Bronchial epithelial cell (primary cell): ENCODE data around the gene CRABP2. TPM values are rescaled to one million over a fixed set of nuclear protein-coding genes. Genes with fewer than 3 reads are reported as not detected.

Experiments used
- DNase-seq: peaks from one replicate; pipeline ENCODE4 v3.0.0-alpha.2; 2010; ENCODE audit warnings: low read depth
- FAIRE-seq: peaks from 2 replicates; lab custom pipeline; 2011; peaks lifted over from hg19 to GRCh38; lab: Jason Lieb, UNC
- H3K27me3 ChIP-seq: 2 replicates; pipeline ENCODE4 v1.5.1; 2011; ENCODE audit warnings: low read length; ENCODE audit not compliant: control insufficient read depth, insufficient read depth
- H3K36me3 ChIP-seq: 2 replicates; pipeline ENCODE4 v1.5.1; 2011; ENCODE audit warnings: low read length; ENCODE audit not compliant: control insufficient read depth, insufficient read depth
- H3K4me3 ChIP-seq: 2 replicates; pipeline ENCODE4 v1.5.1; 2011; ENCODE audit warnings: mild to moderate bottlenecking, low read depth, low read length, control low read depth
- total RNA-seq: library from RNA; depleted of rRNA; stranded (reverse); fragments of >200 nt; gene quantifications from 2 replicates; pipeline ENCODE4 v1.2.1, GENCODE V29; 2014
- TF ChIP-seq, protein P1 (sequence below): IDR thresholded peaks from 2 replicates; pipeline ENCODE4 v1.5.1; 2011; ENCODE audit warnings: mild to moderate bottlenecking, moderate library complexity, low read length, control low read depth, inconsistent platforms; ENCODE audit not compliant: insufficient read depth, severe bottlenecking

Gene CRABP2
- total RNA-seq, 1 donor from 2014 or later = 5.3 TPM

DNA sequence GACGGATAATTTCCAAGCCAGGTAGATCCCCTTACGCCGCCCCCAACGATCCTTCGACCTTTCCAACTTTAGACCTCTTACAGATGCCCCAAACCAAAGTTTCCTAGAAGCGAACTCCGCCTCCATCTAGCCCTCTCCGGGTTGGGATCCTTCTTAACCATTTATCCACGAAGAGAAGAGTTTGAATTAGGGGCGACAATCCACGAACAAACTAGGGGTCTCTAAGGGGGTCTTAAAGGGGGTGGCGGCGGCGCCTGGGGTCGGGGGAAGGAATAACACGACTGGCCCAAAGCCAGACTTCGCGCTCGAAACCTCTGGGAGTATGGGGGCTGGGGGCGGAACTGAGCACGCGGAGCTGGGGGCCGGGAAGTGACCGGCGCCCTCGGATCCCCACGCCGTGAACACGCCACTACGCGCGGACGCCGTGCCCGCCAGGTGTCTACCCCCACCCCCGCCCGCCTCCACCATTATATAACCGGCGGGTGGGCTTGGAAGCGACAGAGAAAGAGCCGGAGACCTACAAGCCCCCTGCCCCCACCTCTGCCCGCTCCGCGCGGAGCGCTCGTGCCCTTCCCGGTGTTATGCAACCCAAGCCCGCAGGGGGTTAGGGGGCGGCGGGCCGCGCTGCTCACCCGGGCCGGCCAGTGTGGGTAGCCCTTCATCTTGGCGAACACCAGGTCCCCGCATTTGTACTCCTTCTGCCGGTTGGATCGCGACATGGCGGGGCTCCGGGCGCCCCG is 45.5 kb upstream of the CRABP2 start:
- Histone ChIP-seq H3K27me3 (no peaks in the 10 kb centered on the region), H3K36me3 (no peaks in the 10 kb centered on the region), H3K4me3 (peak overlapping the region; percentile 71)
- FAIRE-seq (no peak), DNase-seq (no peak)
- TF ChIP-seq, protein P1, sequence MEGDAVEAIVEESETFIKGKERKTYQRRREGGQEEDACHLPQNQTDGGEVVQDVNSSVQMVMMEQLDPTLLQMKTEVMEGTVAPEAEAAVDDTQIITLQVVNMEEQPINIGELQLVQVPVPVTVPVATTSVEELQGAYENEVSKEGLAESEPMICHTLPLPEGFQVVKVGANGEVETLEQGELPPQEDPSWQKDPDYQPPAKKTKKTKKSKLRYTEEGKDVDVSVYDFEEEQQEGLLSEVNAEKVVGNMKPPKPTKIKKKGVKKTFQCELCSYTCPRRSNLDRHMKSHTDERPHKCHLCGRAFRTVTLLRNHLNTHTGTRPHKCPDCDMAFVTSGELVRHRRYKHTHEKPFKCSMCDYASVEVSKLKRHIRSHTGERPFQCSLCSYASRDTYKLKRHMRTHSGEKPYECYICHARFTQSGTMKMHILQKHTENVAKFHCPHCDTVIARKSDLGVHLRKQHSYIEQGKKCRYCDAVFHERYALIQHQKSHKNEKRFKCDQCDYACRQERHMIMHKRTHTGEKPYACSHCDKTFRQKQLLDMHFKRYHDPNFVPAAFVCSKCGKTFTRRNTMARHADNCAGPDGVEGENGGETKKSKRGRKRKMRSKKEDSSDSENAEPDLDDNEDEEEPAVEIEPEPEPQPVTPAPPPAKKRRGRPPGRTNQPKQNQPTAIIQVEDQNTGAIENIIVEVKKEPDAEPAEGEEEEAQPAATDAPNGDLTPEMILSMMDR = no peak

DNA sequence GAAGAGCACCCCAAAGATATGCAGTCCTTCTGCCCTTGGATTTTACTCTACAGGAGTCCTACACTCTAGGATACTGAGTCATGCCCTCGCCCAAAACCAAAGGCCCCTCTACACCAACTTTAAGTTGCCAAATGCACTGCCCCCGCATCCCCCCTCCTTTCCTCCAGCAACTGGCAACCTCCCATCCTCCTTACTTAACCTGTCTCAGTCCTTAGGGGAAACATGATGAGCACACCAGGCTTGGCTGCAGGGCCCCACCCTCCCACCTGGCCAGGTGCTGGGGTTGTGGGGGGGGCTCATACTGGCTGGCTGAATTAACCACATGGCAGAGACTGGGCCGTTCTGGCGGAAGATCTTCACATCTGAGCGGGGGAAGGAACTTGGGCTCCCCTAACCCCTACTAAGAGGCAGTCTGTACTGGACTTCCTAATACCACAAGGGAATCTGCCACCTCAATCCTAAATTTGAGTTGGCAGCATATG is 44.8 kb upstream of the CRABP2 start:
- peaks cover 1% of the 10 kb centered on the region for H3K36me3 ChIP-seq
- peak overlapping the region; percentile 71 for H3K4me3 ChIP-seq
- peak; percentile 93 for DNase-seq
- TF ChIP-seq, protein P1 = no peak
- no peak for FAIRE-seq
- H3K27me3 ChIP-seq = no peaks in the 10 kb centered on the region

DNA sequence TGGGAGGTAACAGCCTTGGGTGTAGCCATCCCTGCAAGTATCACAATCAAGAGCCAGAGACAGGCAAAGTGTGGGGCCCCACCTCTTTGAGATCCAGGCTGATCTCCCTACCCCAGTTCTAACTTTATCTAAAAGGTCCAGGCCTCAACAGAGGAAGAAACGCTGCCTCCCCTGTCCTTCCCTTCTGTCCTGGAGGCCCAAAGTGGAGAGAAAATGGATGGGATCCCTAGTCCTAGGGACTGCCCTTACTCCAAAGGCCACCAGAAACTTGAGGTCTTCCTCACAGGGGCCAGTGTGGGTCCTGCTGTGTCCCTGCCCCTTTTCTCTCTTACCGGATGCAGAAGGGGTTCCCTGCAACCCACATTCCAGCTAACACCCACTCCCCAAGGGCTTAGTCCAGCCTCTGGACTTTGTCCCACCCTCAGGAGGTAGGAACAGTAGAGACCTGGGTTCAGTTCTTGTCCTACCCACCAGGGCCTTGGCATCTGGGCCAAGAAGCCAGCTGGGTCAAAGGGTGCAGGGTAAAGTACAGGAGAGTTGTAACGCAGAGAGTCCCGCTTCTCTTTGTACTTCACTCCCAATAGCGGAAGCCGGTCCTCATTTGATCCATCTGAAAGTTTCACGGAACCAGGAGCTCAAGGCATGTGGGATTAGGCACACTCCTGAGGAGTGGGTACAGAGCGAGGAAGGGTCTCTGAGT is 44.2 kb upstream of the CRABP2 start:
- no peaks in the 10 kb centered on the region for H3K27me3 ChIP-seq

DNA sequence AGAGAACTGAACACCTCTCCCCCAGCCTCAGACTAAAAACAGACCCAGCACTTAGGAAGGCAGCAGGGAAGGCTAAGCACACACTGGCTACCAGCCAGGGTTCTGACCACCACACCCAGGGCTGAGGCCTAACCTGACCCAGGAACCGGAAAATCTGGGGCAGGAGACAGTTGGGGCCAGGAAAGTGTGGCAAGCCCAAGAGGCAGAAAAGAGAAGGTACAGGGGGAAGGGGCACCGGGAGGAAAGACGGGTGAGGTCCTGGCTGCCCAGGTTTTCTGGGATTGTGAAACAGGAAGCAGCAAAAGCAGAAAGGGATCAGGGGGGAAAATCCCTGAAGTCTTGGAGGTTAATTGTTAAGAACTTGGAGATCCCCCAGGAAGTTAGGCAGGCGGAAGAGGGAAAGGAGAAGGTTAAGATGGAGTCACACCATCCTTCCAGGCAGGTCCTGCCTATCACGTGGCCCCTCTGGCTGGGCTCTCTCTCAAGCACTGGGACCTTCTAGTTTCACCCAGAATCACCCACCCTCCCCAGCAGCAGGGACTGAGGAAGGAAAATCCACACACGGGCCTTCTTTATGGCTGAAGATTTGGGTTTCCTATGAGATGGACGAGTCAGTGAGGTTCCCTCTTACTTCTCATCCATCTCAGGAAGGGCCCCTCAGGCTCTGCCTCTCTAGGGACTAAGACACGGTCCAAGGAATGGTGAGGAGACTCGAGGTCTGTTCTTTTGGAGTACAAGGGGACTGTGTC is 43.5 kb upstream of the CRABP2 start:
- DNase-seq (peak; percentile 90), FAIRE-seq (no peak)
- TF ChIP-seq, protein P1 = no peak
- peaks cover 8% of the 10 kb centered on the region for H3K36me3 ChIP-seq
- no peaks in the 10 kb centered on the region for H3K27me3 ChIP-seq
- peak overlapping the region; percentile 71 for H3K4me3 ChIP-seq

More for the DNA sequence above, 44.2 kb upstream of the CRABP2 start:
- DNase-seq (no peak), FAIRE-seq (no peak)
- peaks cover 4% of the 10 kb centered on the region for H3K36me3 ChIP-seq
- H3K4me3 ChIP-seq = peak overlapping the region; percentile 71
- TF ChIP-seq, protein P1 = no peak

DNA sequence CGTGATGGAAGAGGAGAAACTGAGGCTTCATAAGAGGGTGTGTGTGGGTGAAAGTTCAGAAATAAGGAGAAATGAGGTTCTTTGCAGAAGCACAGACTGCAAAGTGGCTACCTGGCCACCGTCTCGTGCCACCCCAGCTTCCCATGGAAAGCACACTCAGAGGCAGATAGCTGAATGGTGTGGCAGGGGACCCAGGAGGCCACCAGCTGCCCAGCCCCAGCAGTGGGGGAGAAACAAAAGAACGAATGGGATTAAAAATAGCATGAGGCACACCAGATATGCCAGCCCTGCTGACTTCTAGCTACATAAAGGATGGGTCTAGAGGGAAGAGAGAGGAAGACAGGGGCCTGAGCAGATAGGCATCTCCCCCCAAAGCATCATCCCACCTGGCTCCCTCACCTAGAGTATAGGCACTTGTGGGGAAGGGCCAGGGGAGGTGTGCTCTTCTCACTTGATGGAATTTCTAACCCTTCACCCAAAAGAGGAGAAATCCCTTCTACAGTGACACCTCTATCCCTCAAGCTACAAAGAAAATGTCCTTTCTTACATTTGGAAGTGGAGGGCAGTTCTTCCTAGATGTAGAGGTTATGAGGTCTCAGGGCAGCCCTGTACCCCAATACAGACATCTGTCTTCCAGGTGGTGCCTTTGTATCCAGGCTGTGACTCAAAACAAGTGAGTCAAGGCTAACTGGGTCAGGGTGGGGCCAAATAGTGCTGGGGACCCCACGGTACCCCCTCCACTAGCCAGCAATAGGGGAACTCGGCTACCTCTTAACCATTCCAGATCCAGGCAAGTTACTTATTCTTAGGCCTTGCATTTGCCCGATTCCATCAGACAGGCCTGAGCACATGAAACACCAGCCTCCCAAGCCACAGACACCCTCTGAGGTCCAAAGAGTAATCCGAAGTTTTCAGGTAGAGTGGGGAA is 42.6 kb upstream of the CRABP2 start:
- DNase-seq (peak; percentile 70), FAIRE-seq (no peak)
- Histone ChIP-seq H3K27me3 (no peaks in the 10 kb centered on the region), H3K4me3 (peak overlapping the region; percentile 71), H3K36me3 (peaks cover 13% of the 10 kb centered on the region)
- TF ChIP-seq, protein P1 = no peak
